D721Med (cell line): ENCODE measurements around the gene GADL1.

ENCODE experiments used
- DNase-seq: peaks from one replicate; pipeline ENCODE4 v3.0.0; 2011; ENCODE audit warnings: low spot score; ENCODE audit not compliant: insufficient read length
- FAIRE-seq: peaks from 2 replicates; lab custom pipeline; 2011; peaks lifted over from hg19 to GRCh38; lab: Jason Lieb, UNC
- CTCF ChIP-seq: IDR thresholded peaks from 2 replicates; pipeline ENCODE4 v1.5.1; 2012; ENCODE audit warnings: mild to moderate bottlenecking, control low read depth; ENCODE audit not compliant: insufficient read depth; ENCODE audit errors: missing control alignments

Gene GADL1

GRCh38 chr3:30693470-30694120, 200.9 kb downstream of the GADL1 start:
- no peak for DNase-seq
- FAIRE-seq: peak; percentile 64

GRCh38 chr3:30692498-30693130, 201.8 kb downstream of the GADL1 start:
- FAIRE-seq (no peak), DNase-seq (no peak)
- no peak for TF ChIP-seq CTCF

More at GRCh38 chr3:30693470-30694120, 200.9 kb downstream of the GADL1 start:
- peak; percentile 84 for TF ChIP-seq CTCF

- no peak for FAIRE-seq
- DNase-seq: no peak
- no peak for TF ChIP-seq CTCF
These were observed 202.5 kb downstream of the GADL1 start for GRCh38 chr3:30691944-30692343.

GRCh38 chr3:30691249-30691880, 203.1 kb downstream of the GADL1 start:
- DNase-seq (no peak), FAIRE-seq (no peak)
- no peak for TF ChIP-seq CTCF

- DNase-seq (no peak), FAIRE-seq (no peak)
- TF ChIP-seq CTCF: no peak
These were observed 204.3 kb downstream of the GADL1 start for GRCh38 chr3:30690199-30690598.

GRCh38 chr3:30688776-30689641, 205.5 kb downstream of the GADL1 start:
- FAIRE-seq (no peak), DNase-seq (no peak)
- TF ChIP-seq CTCF: no peak
